ENCODE measurements around the gene ELOA.
A peak's percentile ranks its signal among the peaks of the same experiment; 100 is the strongest.

ELOA gene, protein sequence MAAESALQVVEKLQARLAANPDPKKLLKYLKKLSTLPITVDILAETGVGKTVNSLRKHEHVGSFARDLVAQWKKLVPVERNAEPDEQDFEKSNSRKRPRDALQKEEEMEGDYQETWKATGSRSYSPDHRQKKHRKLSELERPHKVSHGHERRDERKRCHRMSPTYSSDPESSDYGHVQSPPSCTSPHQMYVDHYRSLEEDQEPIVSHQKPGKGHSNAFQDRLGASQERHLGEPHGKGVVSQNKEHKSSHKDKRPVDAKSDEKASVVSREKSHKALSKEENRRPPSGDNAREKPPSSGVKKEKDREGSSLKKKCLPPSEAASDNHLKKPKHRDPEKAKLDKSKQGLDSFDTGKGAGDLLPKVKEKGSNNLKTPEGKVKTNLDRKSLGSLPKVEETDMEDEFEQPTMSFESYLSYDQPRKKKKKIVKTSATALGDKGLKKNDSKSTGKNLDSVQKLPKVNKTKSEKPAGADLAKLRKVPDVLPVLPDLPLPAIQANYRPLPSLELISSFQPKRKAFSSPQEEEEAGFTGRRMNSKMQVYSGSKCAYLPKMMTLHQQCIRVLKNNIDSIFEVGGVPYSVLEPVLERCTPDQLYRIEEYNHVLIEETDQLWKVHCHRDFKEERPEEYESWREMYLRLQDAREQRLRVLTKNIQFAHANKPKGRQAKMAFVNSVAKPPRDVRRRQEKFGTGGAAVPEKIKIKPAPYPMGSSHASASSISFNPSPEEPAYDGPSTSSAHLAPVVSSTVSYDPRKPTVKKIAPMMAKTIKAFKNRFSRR

DNA sequence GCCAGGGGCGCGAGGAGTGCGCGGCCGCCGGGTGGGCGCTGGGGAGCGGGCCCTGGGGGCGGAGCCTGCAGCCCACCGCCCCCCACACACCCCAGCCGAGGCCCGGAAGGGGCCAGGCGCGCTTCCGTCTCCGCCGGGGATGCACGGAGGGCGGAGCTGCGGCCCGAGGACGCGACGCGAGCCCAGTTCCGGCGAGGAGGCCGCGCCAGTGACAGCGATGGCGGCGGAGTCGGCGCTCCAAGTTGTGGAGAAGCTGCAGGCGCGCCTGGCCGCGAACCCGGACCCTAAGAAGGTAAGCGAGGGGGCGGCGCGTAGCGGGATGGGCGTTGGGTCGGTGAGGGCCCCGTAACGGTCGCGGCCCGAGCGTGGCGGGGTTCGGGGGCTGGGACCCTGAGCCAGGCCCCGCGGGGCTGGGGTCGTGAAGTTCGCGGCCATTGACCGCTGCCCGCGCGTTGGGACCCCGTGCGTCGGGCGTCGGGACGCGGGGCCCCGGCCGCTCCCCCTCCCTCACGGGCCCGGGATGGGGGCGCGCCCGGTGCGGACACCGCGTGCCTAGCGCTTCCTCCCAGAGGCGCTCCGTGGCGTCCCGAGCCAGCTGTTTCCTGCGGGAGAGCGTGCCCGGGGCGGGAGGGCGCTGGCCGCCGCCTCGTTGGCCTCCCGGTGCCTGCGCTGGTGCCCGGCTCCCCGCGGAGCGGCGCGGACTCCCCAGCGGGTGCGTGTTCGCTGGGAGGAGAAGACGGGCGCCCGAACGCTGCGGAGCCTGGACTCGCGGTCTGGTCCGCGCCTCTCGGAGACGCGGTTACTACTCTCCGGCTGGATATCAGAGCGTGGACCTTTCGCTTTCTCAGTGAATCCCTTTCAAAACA lies at the start of gene ELOA:
TSS of gene ELOA (plus strand) at position 185 of the 866 bp plus-strand sequence. CDS start at position 218, 33 bp downstream.
- H3K4me3 ChIP-seq (ENCODE audit: low read depth, low read length), result peak within 1 kb of the TSS; percentile 91
- TF ChIP-seq, protein P1, sequence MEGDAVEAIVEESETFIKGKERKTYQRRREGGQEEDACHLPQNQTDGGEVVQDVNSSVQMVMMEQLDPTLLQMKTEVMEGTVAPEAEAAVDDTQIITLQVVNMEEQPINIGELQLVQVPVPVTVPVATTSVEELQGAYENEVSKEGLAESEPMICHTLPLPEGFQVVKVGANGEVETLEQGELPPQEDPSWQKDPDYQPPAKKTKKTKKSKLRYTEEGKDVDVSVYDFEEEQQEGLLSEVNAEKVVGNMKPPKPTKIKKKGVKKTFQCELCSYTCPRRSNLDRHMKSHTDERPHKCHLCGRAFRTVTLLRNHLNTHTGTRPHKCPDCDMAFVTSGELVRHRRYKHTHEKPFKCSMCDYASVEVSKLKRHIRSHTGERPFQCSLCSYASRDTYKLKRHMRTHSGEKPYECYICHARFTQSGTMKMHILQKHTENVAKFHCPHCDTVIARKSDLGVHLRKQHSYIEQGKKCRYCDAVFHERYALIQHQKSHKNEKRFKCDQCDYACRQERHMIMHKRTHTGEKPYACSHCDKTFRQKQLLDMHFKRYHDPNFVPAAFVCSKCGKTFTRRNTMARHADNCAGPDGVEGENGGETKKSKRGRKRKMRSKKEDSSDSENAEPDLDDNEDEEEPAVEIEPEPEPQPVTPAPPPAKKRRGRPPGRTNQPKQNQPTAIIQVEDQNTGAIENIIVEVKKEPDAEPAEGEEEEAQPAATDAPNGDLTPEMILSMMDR (conservative IDR thresholded peaks at IDR 0.05; ENCODE audit: low read depth, low read length), result no peak
- peak; percentile 62 for DNase-seq (ENCODE audit: low read depth)

DNA sequence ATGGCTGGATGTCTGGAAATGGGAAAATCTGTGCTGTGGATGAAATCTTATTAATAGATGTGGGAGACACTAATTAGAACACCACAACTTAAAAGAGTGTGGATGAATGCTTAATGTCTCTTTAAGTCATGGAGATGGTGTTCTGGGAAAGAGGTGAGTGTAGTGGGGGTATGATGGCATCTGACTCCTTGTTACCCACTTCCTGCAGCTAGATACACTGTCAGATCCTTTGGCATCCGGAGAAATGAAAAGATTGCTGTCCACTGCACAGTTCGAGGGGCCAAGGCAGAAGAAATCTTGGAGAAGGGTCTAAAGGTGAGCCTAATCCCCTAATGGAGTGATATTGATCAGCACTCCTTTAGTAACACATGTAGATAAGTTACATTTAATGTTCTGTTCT lies 49.7 kb upstream of the ELOA start:
- no peak for DNase-seq (ENCODE audit: low read depth)
- peak overlapping the region; percentile 91 for H3K4me3 ChIP-seq (ENCODE audit: low read depth, low read length)
- TF ChIP-seq, protein P1 (conservative IDR thresholded peaks at IDR 0.05; ENCODE audit: low read depth, low read length), result no peak

DNA sequence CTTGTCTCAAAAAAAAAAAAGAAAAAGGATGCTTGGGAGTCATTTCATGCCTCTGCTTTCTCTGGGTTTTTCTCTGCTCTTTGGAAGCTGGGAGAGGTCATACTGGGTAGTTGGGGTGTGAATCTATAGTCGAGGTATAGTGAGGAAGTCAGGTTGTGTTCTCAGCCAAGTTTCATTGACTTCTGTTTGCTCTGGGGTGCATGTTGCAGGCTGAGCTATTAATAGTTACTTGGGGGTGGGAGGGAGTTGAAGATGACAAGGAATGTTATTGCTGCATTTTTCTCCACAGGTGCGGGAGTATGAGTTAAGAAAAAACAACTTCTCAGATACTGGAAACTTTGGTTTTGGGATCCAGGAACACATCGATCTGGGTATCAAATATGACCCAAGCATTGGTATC lies 48.9 kb upstream of the ELOA start:
- TF ChIP-seq, protein P1 (conservative IDR thresholded peaks at IDR 0.05; ENCODE audit: low read depth, low read length), result no peak
- DNase-seq (ENCODE audit: low read depth), result no peak
- H3K4me3 ChIP-seq (ENCODE audit: low read depth, low read length), result no peak overlapping the region

DNA sequence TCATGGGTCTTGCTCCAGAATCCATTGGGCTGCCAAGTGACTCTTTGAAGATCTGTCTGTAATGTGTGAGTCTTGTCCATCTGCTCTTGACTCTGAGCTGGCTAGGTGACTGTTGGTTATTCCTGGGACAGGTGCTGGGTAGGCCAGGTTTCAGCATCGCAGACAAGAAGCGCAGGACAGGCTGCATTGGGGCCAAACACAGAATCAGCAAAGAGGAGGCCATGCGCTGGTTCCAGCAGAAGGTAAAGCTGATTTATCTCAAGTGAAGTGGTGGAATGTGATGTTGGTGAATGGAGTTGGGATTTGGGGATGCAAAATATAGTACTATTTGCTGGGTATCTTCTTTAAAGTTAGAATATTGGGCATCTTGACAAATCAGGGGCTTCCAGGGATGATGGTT lies 47.6 kb upstream of the ELOA start:
- TF ChIP-seq, protein P1 (conservative IDR thresholded peaks at IDR 0.05; ENCODE audit: low read depth, low read length), result no peak
- DNase-seq (ENCODE audit: low read depth), result no peak
- H3K4me3 ChIP-seq (ENCODE audit: low read depth, low read length), result no peak overlapping the region

DNA sequence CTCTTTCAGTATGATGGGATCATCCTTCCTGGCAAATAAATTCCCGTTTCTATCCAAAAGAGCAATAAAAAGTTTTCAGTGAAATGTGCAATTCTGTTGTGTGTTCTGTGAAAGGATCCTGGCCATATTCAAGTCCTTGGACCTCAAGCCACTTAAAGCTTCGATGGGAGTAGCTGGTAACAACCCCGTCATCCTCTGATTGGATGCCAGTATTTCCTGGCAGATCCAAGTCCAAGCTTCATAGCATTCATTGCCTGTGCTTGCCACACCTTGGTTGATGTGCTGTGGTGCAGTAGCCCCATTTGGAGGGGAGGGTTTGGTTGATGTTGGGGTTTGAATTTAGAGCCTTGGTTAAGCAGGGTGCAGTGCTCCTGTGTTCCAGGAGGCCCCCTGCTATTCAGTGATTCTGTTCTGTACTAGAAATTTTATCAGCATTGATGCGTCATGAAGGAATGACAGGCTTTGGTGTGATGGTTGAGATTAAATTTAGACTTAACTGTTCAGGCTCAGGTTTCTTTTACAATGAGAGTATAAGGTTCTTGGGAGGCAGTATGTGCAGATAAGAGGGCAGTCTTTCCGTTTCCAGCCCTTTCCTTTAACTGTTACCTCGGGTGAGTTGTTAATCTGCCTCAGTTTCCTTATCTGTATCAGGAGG lies 46.8 kb upstream of the ELOA start:
- peak; percentile 45 for DNase-seq (ENCODE audit: low read depth)
- no peak overlapping the region for H3K4me3 ChIP-seq (ENCODE audit: low read depth, low read length)
- TF ChIP-seq, protein P1 (conservative IDR thresholded peaks at IDR 0.05; ENCODE audit: low read depth, low read length), result no peak

DNA sequence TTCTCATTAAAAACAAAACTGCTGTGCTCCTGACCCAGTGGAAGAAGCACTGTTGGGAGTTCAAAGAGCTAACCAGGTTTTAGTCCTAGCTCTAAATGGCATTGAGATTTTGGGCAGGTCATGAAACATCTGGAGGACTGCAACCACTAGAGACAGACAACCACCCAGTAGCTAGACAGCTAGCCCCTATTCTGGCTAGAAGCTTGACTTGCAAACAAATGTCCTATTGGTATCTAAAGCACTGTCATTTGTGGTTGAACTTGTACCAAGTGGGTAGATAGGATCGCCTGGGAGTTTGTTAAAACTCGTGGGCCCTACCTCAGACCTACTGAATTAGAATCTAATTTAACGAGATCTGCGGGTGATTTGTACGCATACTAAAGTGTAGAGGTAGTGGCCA lies 44.8 kb upstream of the ELOA start:
- H3K4me3 ChIP-seq (ENCODE audit: low read depth, low read length), result no peak overlapping the region
- TF ChIP-seq, protein P1 (conservative IDR thresholded peaks at IDR 0.05; ENCODE audit: low read depth, low read length), result no peak
- no peak for DNase-seq (ENCODE audit: low read depth)
